HG02798 (cell line): ENCODE results near the gene KAZN.

Source experiments
- ATAC-seq: cut with Tn5 transposase; IDR thresholded peaks from one replicate; pipeline ENCODE4 v1.9.1; 2021; ENCODE audit warnings: mild to moderate bottlenecking; ENCODE audit not compliant: unreplicated experiment, poor library complexity

Gene KAZN

GRCh38 chr1:14919289-14919688 lies 320.8 kb downstream of the KAZN start:
- no peak for ATAC-seq

GRCh38 chr1:14919751-14920150 lies 321.3 kb downstream of the KAZN start:
- no peak for ATAC-seq

GRCh38 chr1:14921057-14921456 lies 322.6 kb downstream of the KAZN start:
- ATAC-seq: no peak

GRCh38 chr1:14922942-14923726 lies 324.6 kb downstream of the KAZN start:
- no peak for ATAC-seq

GRCh38 chr1:14923727-14924452 lies 325.4 kb downstream of the KAZN start:
- no peak for ATAC-seq

- no peak for ATAC-seq
These were observed 326.2 kb downstream of the KAZN start for GRCh38 chr1:14924455-14925331.

- ATAC-seq: no peak
These were observed 327.1 kb downstream of the KAZN start for GRCh38 chr1:14925336-14926136.

- ATAC-seq: no peak
These were observed 327.7 kb downstream of the KAZN start for GRCh38 chr1:14926229-14926628.

- no peak for ATAC-seq
These were observed 328.5 kb downstream of the KAZN start for GRCh38 chr1:14926818-14927575.

- ATAC-seq: no peak
These were observed 329.9 kb downstream of the KAZN start for GRCh38 chr1:14928412-14928811.

GRCh38 chr1:14928886-14929546 lies 330.5 kb downstream of the KAZN start:
- ATAC-seq: no peak

- ATAC-seq: no peak
These were observed 331.2 kb downstream of the KAZN start for GRCh38 chr1:14929547-14930246.

GRCh38 chr1:14930247-14930965 lies 331.9 kb downstream of the KAZN start:
- ATAC-seq: no peak

GRCh38 chr1:14932034-14932638 lies 333.7 kb downstream of the KAZN start:
- ATAC-seq: no peak

GRCh38 chr1:14934867-14935266 lies 336.4 kb downstream of the KAZN start:
- no peak for ATAC-seq

- no peak for ATAC-seq
These were observed 338.3 kb downstream of the KAZN start for GRCh38 chr1:14936815-14937214.

- ATAC-seq: no peak
These were observed 338.9 kb downstream of the KAZN start for GRCh38 chr1:14937288-14937949.
